ENCODE results near the gene COL25A1. TPM values are rescaled to one million over a fixed set of nuclear protein-coding genes. Genes with fewer than 3 reads are reported as not detected.

The COL25A1 gene
- total RNA-seq, 1 experiment from 2014 or later: 4.2 TPM

DNA sequence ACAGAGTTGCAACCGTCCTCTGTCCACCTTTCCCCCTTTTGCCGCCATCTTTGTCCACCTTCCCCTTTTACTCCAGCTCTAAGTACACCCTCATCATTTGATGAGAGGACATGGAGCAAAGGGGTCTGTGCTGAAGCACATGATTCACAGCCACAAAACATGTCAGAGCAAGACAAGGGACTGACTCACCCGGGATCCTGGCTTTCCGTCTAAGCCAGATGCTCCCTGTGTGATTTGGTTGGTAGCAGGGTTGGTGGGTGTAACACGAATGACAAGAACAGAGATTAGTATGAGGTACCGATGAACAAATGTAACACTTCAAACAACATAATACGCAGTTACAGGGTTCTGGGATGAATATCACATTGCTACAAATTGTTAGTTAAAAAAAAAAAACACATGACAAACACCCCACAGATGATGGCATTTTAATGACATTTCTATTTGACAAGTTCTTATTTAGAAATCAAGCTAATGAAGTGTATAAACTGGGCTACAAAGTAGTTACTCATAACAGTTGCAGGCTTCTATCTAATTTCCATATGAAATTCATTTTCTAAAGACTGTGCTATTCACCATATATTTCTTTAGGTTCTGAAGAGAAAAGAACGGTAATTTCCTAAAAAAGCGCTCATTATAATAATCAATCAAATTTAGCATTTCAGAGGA is 468.2 kb downstream of the COL25A1 start:
- no CpG with 5 or more reads among the region's 9 CpGs for WGBS (ENCODE audit: extremely low coverage, insufficient read length, low lambda C conversion rate)
- DNase-seq: no peak
- Mint-ChIP-seq H3K27me3 (ENCODE audit: low read depth) (no peaks in the 10 kb centered on the region), H3K9me3 (no peaks in the 10 kb centered on the region), H3K36me3 (ENCODE audit: insufficient read depth in 1 of 3, low read depth in 3 of 3) (no peaks in the 10 kb centered on the region), H3K27ac (no peak overlapping the region), H3K4me3 (no peak overlapping the region), H3K4me1 (0 out of 4 replicates have a peak, but pooled peaks cover 0 to 5% of the 10 kb centered on the region in 2 experiments)
- Histone ChIP-seq H3K9me3 (ENCODE audit: control insufficient read depth, low read depth, low read length) (no peaks in the 10 kb centered on the region), H3K23ac (ENCODE audit: insufficient read length, low read depth, low read length) (no peak overlapping the region), H3T11ph (ENCODE audit: low read length) (no peak overlapping the region), H2BK20ac (ENCODE audit: low read depth, low read length, poor library complexity, severe bottlenecking) (no peak overlapping the region), H3K14ac (ENCODE audit: insufficient read depth, low read length) (no peak overlapping the region), H2BK15ac (ENCODE audit: low read depth, low read length) (no peak overlapping the region), H3K79me1 (ENCODE audit: insufficient read depth, low read depth, low read length, poor library complexity, severe bottlenecking) (no peaks in the 10 kb centered on the region), H4K5ac (ENCODE audit: insufficient read length, low read depth, low read length) (no peak overlapping the region), H3K27ac (ENCODE audit: insufficient read length, low read depth, low read length) (no peak overlapping the region), H2BK5ac (ENCODE audit: insufficient read length, low read length) (no peak overlapping the region), H3K18ac (ENCODE audit: insufficient read length, low read depth, low read length) (no peak overlapping the region), H4K20me1 (ENCODE audit: control insufficient read depth, insufficient read depth, insufficient read length) (no peaks in the 10 kb centered on the region), H4K91ac (ENCODE audit: insufficient read length, low read depth, low read length) (no peak overlapping the region), H3K4me1 (ENCODE audit: insufficient read depth, low read length) (no peaks in the 10 kb centered on the region), H3K9ac (ENCODE audit: extremely low read depth, insufficient read length, low read length) (no peak overlapping the region), H3K27me3 (ENCODE audit: insufficient read depth, low read length) (no peaks in the 10 kb centered on the region), H3K79me2 (ENCODE audit: insufficient read depth, low read length) (no peaks in the 10 kb centered on the region), H3K4me2 (ENCODE audit: insufficient read depth, insufficient read length, low read length) (no peak overlapping the region), H3K23me2 (ENCODE audit: insufficient read length, low read depth, low read length, poor library complexity, severe bottlenecking) (no peaks in the 10 kb centered on the region), H2AK5ac (ENCODE audit: insufficient read length, low read length) (no peak overlapping the region), H3K56ac (ENCODE audit: insufficient read length, low read depth, low read length) (no peak overlapping the region), H2BK12ac (ENCODE audit: insufficient read length, low read depth, low read length) (no peak overlapping the region), H3K4ac (ENCODE audit: low read depth, low read length) (no peak overlapping the region), H2BK120ac (ENCODE audit: low read depth, low read length, poor library complexity, severe bottlenecking) (no peak overlapping the region), H2AFZ (ENCODE audit: low read length) (no peak overlapping the region), H4K8ac (replicated peaks; ENCODE audit: insufficient read length, low read depth, low read length) (no peak overlapping the region)
- TF ChIP-seq, protein P1, sequence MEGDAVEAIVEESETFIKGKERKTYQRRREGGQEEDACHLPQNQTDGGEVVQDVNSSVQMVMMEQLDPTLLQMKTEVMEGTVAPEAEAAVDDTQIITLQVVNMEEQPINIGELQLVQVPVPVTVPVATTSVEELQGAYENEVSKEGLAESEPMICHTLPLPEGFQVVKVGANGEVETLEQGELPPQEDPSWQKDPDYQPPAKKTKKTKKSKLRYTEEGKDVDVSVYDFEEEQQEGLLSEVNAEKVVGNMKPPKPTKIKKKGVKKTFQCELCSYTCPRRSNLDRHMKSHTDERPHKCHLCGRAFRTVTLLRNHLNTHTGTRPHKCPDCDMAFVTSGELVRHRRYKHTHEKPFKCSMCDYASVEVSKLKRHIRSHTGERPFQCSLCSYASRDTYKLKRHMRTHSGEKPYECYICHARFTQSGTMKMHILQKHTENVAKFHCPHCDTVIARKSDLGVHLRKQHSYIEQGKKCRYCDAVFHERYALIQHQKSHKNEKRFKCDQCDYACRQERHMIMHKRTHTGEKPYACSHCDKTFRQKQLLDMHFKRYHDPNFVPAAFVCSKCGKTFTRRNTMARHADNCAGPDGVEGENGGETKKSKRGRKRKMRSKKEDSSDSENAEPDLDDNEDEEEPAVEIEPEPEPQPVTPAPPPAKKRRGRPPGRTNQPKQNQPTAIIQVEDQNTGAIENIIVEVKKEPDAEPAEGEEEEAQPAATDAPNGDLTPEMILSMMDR (conservative IDR thresholded peaks at IDR 0.05): no peak
